GM18511 (cell line): ENCODE data around the gene BCL2.

ENCODE experiments used
- ATAC-seq: cut with Tn5 transposase; IDR thresholded peaks from one replicate; pipeline ENCODE4 v1.9.1; 2021; ENCODE audit warnings: mild to moderate bottlenecking, moderate library complexity; ENCODE audit not compliant: unreplicated experiment

The BCL2 gene

DNA sequence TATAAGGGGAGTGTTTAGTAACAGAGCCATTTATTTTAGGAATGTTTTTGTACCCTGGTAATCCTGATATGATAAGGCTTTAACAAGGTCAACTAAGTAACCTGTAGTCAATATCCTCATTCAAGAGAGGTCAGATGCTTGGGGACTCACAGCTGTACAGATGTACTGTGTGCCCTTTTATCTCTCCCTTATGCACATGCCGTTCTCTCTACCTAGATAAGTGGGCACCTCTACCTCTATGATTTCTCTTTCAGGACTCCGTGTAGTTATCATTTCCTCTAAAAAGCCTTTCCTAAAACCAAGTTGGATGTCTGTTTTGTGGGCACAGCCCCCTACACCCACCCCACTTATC is 132.4 kb downstream of the BCL2 start:
- no peak for ATAC-seq

DNA sequence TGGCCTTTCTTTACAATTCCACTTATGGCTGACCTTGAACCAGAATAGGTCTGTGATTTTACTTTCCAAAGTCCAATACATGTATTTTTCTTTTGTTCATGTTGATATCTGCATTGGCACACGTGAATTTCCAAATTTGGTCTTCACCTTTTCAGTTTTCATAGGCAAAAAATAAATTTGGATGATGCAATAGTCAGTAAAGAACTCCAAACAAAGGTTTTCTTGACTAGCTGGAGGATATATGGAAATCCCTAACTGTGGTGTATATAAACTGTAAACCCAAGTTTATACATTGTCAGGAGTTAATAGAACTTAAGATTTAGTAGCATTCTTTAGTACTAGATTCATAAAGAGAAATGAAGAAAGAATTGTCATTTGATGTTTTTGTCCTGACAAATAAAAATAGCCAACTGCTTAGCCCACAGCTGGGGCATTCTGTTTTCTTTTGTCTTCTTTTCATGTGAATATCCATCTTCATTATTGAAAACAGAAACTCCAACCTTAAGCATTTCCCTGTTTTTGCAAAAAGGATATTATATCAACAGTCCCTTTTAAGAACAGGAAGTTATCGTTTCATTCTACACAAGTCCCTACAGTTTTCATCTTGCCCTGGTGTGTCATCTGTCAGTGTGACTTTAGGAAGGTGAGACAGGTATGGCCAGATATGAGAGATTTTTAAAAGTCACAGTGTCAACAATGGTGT is 132.9 kb downstream of the BCL2 start:
- no peak for ATAC-seq

GRCh38 chr18:63185984-63186383 is 133.6 kb downstream of the BCL2 start:
- no peak for ATAC-seq

- no peak for ATAC-seq
Measured at GRCh38 chr18:63183952-63184770, 135.4 kb downstream of the BCL2 start.

GRCh38 chr18:63183378-63183777 is 136.2 kb downstream of the BCL2 start:
- ATAC-seq, result no peak

- no peak for ATAC-seq
Measured at GRCh38 chr18:63182861-63183260, 136.7 kb downstream of the BCL2 start.

DNA sequence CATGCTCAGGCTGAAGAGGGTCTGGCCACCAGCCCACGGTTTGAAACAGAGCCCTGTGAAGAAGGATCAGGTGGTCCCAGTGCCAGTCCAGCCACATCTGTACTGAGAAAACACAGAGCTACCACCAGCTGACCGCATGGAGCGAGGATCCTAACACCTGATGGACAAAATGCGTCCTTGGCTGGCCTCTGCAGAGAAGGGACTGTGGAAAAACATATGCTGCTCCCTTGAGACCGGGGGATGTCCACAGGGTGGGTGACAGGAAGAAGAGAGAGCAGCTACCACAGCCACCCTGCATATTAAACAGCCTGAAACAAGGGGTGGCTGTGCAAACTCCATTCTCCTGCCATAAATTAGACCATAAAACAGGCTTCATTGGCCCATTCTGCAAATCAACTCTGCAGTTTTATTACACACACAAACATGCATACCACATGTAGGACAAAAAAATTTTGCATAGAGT is 137.2 kb downstream of the BCL2 start:
- ATAC-seq, result peak; percentile 22

- no peak for ATAC-seq
Measured at GRCh38 chr18:63181706-63182309, 137.8 kb downstream of the BCL2 start.

DNA sequence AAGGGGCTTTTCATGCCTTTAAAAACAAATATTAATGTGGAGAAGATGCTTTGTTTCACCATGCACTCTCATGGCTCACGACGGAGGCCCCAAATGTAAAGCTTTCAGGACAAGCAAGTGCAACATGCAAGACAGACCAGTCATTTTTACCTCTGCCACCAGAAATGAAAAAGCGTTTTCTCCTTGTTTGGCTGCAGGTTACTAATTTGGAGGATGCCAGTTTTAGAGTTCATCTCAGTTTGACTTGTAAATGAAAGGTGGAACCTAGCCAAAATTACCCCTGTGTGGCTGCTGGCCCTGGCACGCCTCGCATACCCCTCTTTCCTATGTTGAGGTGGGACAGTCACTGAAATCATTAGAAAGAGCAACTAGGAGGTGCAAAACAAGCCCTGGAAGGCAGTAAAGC is 138.6 kb downstream of the BCL2 start:
- peak; percentile 58 for ATAC-seq

- no peak for ATAC-seq
Measured at GRCh38 chr18:63180321-63180720, 139.2 kb downstream of the BCL2 start.

GRCh38 chr18:63179422-63179821 is 140.1 kb downstream of the BCL2 start:
- no peak for ATAC-seq

- no peak for ATAC-seq
Measured at GRCh38 chr18:63178971-63179370, 140.6 kb downstream of the BCL2 start.

GRCh38 chr18:63177919-63178821 is 141.4 kb downstream of the BCL2 start:
- no peak for ATAC-seq

- ATAC-seq, result no peak
Measured at GRCh38 chr18:63177259-63177658, 142.3 kb downstream of the BCL2 start.

DNA sequence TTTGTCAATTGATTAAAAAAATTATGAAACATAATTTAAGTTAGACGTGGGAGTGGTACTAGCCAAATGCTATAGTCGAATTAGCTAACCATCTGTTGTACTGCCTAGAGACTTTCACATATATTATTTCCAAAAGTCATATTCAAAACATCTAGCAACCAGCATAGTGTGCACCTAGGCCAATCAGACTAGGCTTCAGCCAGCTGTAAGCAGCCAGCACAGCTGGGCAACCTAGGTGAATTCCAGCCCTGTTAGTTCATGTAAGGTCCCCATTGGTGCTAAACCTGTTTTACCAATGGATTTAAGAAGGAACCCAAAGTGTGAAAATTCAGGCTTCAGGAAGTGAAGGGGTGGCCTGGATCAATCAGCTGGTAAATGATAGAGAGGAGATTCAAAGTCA is 144.3 kb downstream of the BCL2 start:
- peak; percentile 57 for ATAC-seq

GRCh38 chr18:63173983-63174382 is 145.6 kb downstream of the BCL2 start:
- ATAC-seq, result no peak

DNA sequence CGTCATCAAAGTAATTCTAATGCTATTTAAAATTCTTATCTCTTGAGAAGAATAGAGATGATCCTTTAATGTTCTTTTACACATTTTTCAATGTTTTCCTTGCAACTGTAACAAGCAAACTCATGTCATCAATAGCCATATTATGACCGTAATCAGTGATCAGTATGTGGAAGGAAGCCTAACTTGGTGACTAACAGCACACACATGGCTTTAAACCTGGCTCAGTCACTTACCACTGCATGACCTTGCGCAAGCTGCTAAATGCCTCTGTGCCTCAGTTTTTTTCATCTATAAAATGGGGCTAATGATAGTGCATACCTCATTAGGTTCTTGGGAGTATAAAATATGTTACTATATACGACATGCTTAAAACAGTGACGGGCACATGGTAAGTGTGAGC is 149.7 kb downstream of the BCL2 start:
- ATAC-seq, result no peak

GRCh38 chr18:63168287-63168686 is 151.3 kb downstream of the BCL2 start:
- no peak for ATAC-seq

GRCh38 chr18:63166142-63166541 is 153.4 kb downstream of the BCL2 start:
- no peak for ATAC-seq

DNA sequence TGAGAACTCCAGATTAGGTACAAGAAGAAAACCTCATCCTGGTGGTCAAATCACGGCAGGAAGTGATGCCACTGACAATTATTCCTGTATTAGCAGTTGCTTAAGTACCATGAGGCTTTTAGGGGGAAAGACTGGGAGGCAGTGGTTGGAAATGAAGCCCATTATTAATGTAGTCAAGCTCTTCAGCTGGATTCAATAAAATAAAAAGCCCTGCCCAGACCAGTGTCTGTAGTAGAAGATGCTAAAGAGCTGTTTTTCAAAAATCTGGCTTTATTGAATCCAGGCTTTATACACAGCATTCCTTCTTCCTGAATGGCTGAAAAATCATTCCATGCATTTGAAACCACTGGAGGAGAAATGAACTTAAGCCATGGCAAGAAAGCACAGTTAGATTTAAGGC is 155.2 kb downstream of the BCL2 start:
- ATAC-seq, result no peak
